HEK293 (cell line): ENCODE measurements around the gene CD82.

Experiments
- KLF10 ChIP-seq: fragments of 450-650 bp; IDR thresholded peaks from 2 replicates; pipeline ENCODE4 v1.5.1; 2018; ENCODE audit warnings: missing biosample characterization, mild to moderate bottlenecking, missing genetic modification characterization
- KLF9 ChIP-seq: fragments of 450-650 bp; formaldehyde crosslinking; IDR thresholded peaks from 2 replicates; pipeline ENCODE4 v1.5.1; 2016; ENCODE audit warnings: missing biosample characterization, missing genetic modification characterization, low read depth
- ZBTB1 ChIP-seq: fragments of 450-650 bp; formaldehyde crosslinking; IDR thresholded peaks from 2 replicates; pipeline ENCODE4 v1.5.1; 2016; ENCODE audit warnings: missing biosample characterization, missing genetic modification characterization
- ZIC2 ChIP-seq: fragments of 450-650 bp; formaldehyde crosslinking; IDR thresholded peaks from 2 replicates; pipeline ENCODE4 v1.5.1; 2016; ENCODE audit warnings: missing biosample characterization, missing genetic modification characterization
- ZNF202 ChIP-seq: fragments of 450-650 bp; formaldehyde crosslinking; IDR thresholded peaks from 2 replicates; pipeline ENCODE4 v1.5.1; 2016; ENCODE audit warnings: missing biosample characterization, missing genetic modification characterization, borderline replicate concordance
- ZNF274 ChIP-seq, 2 experiments: fragments of 200-500 bp in 1 of 2; fragments of 450-650 bp in 1 of 2; sonication (Bioruptor generic) in 1 of 2; formaldehyde crosslinking in 1 of 2; IDR thresholded peaks; 2 replicates each; pipeline versions ENCODE4 v1.5.1 to v1.6.1; 2014 to 2016; ENCODE audit warnings: borderline replicate concordance in 1 of 2, inconsistent platforms in 1 of 2, low read length in 1 of 2, missing biosample characterization in 1 of 2, missing genetic modification characterization in 1 of 2
- ZNF350 ChIP-seq: fragments of 450-650 bp; formaldehyde crosslinking; IDR thresholded peaks from 2 replicates; pipeline ENCODE4 v1.5.0; 2017; ENCODE audit warnings: missing biosample characterization, mild to moderate bottlenecking, missing genetic modification characterization
- TF ChIP-seq, protein P1 (sequence below): fragments of 450-650 bp; formaldehyde crosslinking; IDR thresholded peaks from 2 replicates; pipeline ENCODE4 v1.5.1; 2016; ENCODE audit warnings: missing biosample characterization, missing genetic modification characterization
- TF ChIP-seq, protein P2 (sequence below): fragments of 450-650 bp; formaldehyde crosslinking; conservative IDR thresholded peaks from 2 replicates; pipeline ENCODE4 v1.5.1; 2016; ENCODE audit warnings: low read depth, missing biosample characterization, missing genetic modification characterization
- TF ChIP-seq, protein P3 (sequence below): fragments of 450-650 bp; formaldehyde crosslinking; IDR thresholded peaks from 2 replicates; pipeline ENCODE4; 2016; ENCODE audit warnings: missing biosample characterization, missing genetic modification characterization
- TF ChIP-seq, protein P4 (sequence below): fragments of 450-650 bp; formaldehyde crosslinking; optimal IDR thresholded peaks from 2 replicates; pipeline ENCODE3; 2016; ENCODE audit warnings: missing biosample characterization, mild to moderate bottlenecking, missing genetic modification characterization

DNA sequence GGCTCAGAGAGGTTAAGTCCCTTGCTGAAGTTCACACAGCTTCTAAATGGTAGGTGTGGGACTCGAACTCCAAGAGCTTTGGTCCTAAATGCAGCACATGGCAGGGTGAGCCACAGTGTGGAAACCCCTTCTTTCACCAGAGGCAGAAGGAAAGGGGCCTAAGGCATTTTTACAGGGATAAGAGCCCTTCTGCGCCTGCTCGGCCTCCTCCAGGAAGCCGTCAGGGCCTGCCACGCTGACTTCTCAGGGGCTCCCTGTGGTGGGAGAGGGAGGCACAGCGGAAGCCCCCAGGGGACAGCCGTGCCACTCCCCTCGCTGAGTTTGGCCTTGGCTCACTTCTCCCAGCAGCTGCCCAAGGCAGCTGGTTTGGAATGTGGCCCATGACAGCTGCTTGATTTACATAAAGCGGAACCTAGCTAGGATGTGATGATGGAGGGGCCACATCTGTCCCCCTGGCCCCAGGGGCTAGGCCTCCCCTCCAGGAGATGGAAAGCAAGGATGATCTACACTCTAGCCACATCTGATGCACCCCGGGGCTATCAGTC, 35.4 kb downstream of the CD82 start:
- TF ChIP-seq, protein P1, sequence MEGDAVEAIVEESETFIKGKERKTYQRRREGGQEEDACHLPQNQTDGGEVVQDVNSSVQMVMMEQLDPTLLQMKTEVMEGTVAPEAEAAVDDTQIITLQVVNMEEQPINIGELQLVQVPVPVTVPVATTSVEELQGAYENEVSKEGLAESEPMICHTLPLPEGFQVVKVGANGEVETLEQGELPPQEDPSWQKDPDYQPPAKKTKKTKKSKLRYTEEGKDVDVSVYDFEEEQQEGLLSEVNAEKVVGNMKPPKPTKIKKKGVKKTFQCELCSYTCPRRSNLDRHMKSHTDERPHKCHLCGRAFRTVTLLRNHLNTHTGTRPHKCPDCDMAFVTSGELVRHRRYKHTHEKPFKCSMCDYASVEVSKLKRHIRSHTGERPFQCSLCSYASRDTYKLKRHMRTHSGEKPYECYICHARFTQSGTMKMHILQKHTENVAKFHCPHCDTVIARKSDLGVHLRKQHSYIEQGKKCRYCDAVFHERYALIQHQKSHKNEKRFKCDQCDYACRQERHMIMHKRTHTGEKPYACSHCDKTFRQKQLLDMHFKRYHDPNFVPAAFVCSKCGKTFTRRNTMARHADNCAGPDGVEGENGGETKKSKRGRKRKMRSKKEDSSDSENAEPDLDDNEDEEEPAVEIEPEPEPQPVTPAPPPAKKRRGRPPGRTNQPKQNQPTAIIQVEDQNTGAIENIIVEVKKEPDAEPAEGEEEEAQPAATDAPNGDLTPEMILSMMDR: no peak
- TF ChIP-seq KLF9 (tag by site-specific recombination): no peak
- TF ChIP-seq, protein P2, sequence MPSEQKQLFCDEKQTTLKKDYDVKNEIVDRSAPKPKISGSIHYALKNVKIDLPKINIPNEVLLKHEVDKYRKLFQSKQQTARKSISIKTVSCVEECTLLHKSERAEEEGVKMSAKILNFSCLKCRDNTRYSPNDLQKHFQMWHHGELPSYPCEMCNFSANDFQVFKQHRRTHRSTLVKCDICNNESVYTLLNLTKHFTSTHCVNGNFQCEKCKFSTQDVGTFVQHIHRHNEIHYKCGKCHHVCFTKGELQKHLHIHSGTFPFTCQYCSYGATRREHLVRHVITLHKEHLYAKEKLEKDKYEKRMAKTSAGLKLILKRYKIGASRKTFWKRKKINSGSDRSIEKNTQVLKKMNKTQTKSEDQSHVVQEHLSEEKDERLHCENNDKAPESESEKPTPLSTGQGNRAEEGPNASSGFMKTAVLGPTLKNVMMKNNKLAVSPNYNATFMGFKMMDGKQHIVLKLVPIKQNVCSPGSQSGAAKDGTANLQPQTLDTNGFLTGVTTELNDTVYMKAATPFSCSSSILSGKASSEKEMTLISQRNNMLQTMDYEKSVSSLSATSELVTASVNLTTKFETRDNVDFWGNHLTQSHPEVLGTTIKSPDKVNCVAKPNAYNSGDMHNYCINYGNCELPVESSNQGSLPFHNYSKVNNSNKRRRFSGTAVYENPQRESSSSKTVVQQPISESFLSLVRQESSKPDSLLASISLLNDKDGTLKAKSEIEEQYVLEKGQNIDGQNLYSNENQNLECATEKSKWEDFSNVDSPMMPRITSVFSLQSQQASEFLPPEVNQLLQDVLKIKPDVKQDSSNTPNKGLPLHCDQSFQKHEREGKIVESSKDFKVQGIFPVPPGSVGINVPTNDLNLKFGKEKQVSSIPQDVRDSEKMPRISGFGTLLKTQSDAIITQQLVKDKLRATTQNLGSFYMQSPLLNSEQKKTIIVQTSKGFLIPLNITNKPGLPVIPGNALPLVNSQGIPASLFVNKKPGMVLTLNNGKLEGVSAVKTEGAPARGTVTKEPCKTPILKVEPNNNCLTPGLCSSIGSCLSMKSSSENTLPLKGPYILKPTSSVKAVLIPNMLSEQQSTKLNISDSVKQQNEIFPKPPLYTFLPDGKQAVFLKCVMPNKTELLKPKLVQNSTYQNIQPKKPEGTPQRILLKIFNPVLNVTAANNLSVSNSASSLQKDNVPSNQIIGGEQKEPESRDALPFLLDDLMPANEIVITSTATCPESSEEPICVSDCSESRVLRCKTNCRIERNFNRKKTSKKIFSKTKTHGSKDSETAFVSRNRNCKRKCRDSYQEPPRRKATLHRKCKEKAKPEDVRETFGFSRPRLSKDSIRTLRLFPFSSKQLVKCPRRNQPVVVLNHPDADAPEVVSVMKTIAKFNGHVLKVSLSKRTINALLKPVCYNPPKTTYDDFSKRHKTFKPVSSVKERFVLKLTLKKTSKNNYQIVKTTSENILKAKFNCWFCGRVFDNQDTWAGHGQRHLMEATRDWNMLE (tag by site-specific recombination): no peak
- TF ChIP-seq ZNF274 (IDR thresholded peaks at IDR 0.05; ENCODE audit: low read length): no peak
- no peak for TF ChIP-seq ZNF274 (tag by site-specific recombination; IDR thresholded peaks at IDR 0.05; ENCODE audit: borderline replicate concordance)
- TF ChIP-seq ZNF350 (tag by site-specific recombination): no peak
- TF ChIP-seq, protein P3, sequence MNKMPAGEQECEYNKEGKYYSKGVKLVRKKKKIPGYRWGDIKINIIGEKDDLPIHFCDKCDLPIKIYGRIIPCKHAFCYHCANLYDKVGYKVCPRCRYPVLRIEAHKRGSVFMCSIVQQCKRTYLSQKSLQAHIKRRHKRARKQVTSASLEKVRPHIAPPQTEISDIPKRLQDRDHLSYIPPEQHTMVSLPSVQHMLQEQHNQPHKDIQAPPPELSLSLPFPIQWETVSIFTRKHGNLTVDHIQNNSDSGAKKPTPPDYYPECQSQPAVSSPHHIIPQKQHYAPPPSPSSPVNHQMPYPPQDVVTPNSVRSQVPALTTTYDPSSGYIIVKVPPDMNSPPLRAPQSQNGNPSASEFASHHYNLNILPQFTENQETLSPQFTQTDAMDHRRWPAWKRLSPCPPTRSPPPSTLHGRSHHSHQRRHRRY (tag by site-specific recombination): no peak
- no peak for TF ChIP-seq ZBTB1 (tag by site-specific recombination)
- no peak for TF ChIP-seq KLF10
- TF ChIP-seq, protein P4, sequence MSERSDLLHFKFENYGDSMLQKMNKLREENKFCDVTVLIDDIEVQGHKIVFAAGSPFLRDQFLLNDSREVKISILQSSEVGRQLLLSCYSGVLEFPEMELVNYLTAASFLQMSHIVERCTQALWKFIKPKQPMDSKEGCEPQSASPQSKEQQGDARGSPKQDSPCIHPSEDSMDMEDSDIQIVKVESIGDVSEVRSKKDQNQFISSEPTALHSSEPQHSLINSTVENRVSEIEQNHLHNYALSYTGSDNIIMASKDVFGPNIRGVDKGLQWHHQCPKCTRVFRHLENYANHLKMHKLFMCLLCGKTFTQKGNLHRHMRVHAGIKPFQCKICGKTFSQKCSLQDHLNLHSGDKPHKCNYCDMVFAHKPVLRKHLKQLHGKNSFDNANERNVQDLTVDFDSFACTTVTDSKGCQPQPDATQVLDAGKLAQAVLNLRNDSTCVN: no peak
- TF ChIP-seq ZIC2 (tag by site-specific recombination): no peak
- TF ChIP-seq ZNF202 (tag by site-specific recombination): no peak
